ENCODE results near the gene NEO1.

Gene NEO1

GRCh38 chr15:73313861-73314260 lies 261.6 kb downstream of the NEO1 start:
- Histone ChIP-seq H3K27me3 (ENCODE audit: control insufficient read depth in 2 of 2, insufficient read depth in 2 of 2, low read length in 2 of 2) (no peaks in the 10 kb centered on the region), H3K4me3 (ENCODE audit: low read length in 2 of 2) (no peak overlapping the region), H3K36me3 (ENCODE audit: control insufficient read depth in 2 of 2, insufficient read depth in 2 of 2, low read length in 2 of 2) (peaks cover 2 to 4% of the 10 kb centered on the region in 2 donors), H3K9me3 (ENCODE audit: control insufficient read depth in 2 of 2, low read length in 2 of 2) (no peaks in the 10 kb centered on the region), H3K4me1 (ENCODE audit: control insufficient read depth in 2 of 2, insufficient read depth in 2 of 2, low read length in 2 of 2) (no peaks in the 10 kb centered on the region), H3K27ac (ENCODE audit: low read depth in 2 of 2, low read length in 2 of 2) (no peak overlapping the region), H3K9ac (ENCODE audit: low read depth in 1 of 2, low read length in 2 of 2) (no peak overlapping the region)

DNA sequence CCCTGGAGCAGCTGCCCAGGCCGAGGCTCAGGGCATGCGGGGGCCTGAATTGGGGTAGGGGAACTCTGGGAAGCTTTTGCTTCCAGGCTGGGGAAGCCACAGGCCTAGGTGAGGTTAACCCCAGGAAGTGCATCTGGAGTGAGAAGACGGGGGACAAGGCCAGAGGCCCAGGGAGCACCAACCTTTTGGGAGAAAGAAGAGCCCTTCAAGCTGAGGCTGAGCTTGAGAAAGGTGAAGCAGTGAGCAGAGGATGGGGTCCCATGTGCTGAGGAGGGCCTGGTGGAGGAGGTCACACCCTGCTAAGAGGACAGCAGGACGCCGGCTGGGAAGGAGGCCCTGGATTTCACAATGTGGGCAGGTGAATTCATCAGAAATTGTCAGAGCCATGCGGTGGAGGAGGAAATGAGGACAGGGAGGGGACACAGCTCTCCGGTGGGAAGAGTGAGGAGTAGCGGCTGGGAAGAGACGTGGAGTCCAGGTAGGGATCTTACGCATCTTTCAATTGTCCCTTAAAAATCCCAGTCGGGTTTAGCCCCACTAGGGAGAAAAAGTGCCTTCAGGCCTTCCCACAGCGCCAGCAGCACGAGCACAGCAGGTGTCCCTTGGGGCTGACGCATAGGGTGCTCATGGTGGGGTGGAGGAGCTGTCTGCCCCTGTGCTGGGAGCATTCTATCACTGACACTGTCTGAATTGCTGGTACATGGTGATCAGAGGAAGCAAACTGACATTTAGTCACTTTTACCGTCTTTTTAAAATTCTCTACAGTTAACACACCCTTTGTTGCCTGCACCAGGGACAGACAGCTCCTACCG lies 265.6 kb downstream of the NEO1 start:
- Histone ChIP-seq H3K27ac (ENCODE audit: low read depth in 2 of 2, low read length in 2 of 2) (no peak overlapping the region), H3K36me3 (ENCODE audit: control insufficient read depth in 2 of 2, insufficient read depth in 2 of 2, low read length in 2 of 2) (peaks cover 0 to 2% of the 10 kb centered on the region in 2 donors)

GRCh38 chr15:73318463-73319351 lies 266.4 kb downstream of the NEO1 start:
- no peaks in the 10 kb centered on the region for H3K4me1 ChIP-seq (ENCODE audit: control insufficient read depth in 2 of 2, insufficient read depth in 2 of 2, low read length in 2 of 2)
- H3K9ac ChIP-seq (ENCODE audit: low read depth in 1 of 2, low read length in 2 of 2), result no peak overlapping the region
- peaks cover 0 to 2% of the 10 kb centered on the region in 2 donors for H3K36me3 ChIP-seq (ENCODE audit: control insufficient read depth in 2 of 2, insufficient read depth in 2 of 2, low read length in 2 of 2)
- H3K9me3 ChIP-seq (ENCODE audit: control insufficient read depth in 2 of 2, low read length in 2 of 2), result no peaks in the 10 kb centered on the region
- peaks cover 0 to 6% of the 10 kb centered on the region in 2 donors for H3K27me3 ChIP-seq (ENCODE audit: control insufficient read depth in 2 of 2, insufficient read depth in 2 of 2, low read length in 2 of 2)
- H3K4me3 ChIP-seq (ENCODE audit: low read length in 2 of 2), result no peak overlapping the region
- H3K27ac ChIP-seq (ENCODE audit: low read depth in 2 of 2, low read length in 2 of 2), result no peak overlapping the region

More for the DNA sequence above, 265.6 kb downstream of the NEO1 start:
- Histone ChIP-seq H3K4me3 (ENCODE audit: low read length in 2 of 2) (no peak overlapping the region), H3K4me1 (ENCODE audit: control insufficient read depth in 2 of 2, insufficient read depth in 2 of 2, low read length in 2 of 2) (no peaks in the 10 kb centered on the region), H3K9me3 (ENCODE audit: control insufficient read depth in 2 of 2, low read length in 2 of 2) (no peaks in the 10 kb centered on the region), H3K27me3 (ENCODE audit: control insufficient read depth in 2 of 2, insufficient read depth in 2 of 2, low read length in 2 of 2) (peaks cover 0 to 6% of the 10 kb centered on the region in 2 donors), H3K9ac (ENCODE audit: low read depth in 1 of 2, low read length in 2 of 2) (no peak overlapping the region)

DNA sequence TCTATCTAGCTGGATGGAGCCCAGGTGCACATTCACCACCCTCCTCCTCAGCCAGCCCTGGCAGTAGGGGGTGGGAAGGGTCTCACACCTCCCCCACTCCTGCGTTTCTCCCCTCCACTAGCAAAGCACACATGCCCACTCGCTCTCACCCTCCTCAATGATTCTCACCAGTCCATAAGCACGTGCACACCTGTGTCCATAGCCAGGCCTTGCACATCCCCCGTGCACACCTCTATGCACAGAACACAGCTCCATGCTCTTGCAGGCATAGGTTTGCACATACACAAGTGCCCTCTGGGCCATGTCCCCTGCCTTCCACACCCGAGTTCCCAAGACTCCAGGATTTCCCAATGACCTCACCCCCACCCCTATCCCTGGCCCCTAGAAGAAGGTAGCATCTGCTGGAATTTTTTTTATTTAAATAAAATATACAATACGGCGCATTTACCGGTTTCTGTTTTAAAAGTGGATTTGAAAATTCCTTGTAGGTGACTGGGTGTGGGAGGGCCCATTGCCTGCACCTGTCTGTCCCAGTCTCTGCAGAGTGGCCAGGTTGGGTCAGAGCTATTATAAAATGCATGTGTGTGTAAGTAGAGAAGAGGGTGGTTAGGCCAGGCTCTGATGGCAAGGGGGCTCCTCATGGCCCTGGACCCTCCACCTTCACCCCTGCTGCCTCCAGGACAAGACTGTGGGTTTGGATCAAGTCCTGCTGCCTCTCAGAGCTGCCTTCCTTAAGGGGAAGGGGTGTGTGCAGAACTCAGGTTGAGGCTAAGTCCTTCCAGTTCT lies 267.4 kb downstream of the NEO1 start:
- Histone ChIP-seq H3K9ac (ENCODE audit: low read depth in 1 of 2, low read length in 2 of 2) (no peak overlapping the region), H3K36me3 (ENCODE audit: control insufficient read depth in 2 of 2, insufficient read depth in 2 of 2, low read length in 2 of 2) (no peaks in the 10 kb centered on the region), H3K4me3 (ENCODE audit: low read length in 2 of 2) (no peak overlapping the region), H3K27ac (ENCODE audit: low read depth in 2 of 2, low read length in 2 of 2) (no peak overlapping the region), H3K9me3 (ENCODE audit: control insufficient read depth in 2 of 2, low read length in 2 of 2) (no peaks in the 10 kb centered on the region), H3K4me1 (ENCODE audit: control insufficient read depth in 2 of 2, insufficient read depth in 2 of 2, low read length in 2 of 2) (no peaks in the 10 kb centered on the region), H3K27me3 (ENCODE audit: control insufficient read depth in 2 of 2, insufficient read depth in 2 of 2, low read length in 2 of 2) (peaks cover 0 to 6% of the 10 kb centered on the region in 2 donors)

DNA sequence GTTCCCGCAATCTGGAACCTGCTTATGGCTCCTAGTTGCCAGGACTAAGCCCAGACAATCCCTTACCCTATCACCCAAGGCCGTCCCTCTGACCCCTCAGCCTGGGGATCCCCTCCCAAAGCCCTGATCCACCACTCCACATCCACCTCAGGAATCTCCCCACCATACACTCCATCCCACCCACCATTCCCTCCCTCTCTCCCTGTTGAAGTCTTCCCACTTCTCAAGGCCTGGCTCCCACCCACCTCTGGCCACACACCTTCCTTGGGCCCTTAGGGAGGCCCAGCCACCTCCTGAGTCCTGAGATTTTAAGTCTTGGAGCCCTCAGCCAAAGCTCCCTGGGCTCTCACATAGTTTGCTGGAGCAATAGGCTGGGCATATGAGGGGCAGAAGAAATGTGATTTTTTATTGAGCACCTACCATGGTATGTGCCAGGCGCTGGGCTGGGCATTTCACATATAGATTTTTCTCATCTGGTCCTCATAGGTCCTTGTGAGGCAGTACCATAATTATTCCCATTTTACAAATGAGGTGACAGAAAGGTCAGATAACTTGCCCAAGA lies 268.4 kb downstream of the NEO1 start:
- Histone ChIP-seq H3K27me3 (ENCODE audit: control insufficient read depth in 2 of 2, insufficient read depth in 2 of 2, low read length in 2 of 2) (peaks cover 0 to 6% of the 10 kb centered on the region in 2 donors), H3K27ac (ENCODE audit: low read depth in 2 of 2, low read length in 2 of 2) (no peak overlapping the region), H3K36me3 (ENCODE audit: control insufficient read depth in 2 of 2, insufficient read depth in 2 of 2, low read length in 2 of 2) (no peaks in the 10 kb centered on the region), H3K9ac (ENCODE audit: low read depth in 1 of 2, low read length in 2 of 2) (no peak overlapping the region), H3K9me3 (ENCODE audit: control insufficient read depth in 2 of 2, low read length in 2 of 2) (no peaks in the 10 kb centered on the region), H3K4me3 (ENCODE audit: low read length in 2 of 2) (no peak overlapping the region), H3K4me1 (ENCODE audit: control insufficient read depth in 2 of 2, insufficient read depth in 2 of 2, low read length in 2 of 2) (no peaks in the 10 kb centered on the region)

DNA sequence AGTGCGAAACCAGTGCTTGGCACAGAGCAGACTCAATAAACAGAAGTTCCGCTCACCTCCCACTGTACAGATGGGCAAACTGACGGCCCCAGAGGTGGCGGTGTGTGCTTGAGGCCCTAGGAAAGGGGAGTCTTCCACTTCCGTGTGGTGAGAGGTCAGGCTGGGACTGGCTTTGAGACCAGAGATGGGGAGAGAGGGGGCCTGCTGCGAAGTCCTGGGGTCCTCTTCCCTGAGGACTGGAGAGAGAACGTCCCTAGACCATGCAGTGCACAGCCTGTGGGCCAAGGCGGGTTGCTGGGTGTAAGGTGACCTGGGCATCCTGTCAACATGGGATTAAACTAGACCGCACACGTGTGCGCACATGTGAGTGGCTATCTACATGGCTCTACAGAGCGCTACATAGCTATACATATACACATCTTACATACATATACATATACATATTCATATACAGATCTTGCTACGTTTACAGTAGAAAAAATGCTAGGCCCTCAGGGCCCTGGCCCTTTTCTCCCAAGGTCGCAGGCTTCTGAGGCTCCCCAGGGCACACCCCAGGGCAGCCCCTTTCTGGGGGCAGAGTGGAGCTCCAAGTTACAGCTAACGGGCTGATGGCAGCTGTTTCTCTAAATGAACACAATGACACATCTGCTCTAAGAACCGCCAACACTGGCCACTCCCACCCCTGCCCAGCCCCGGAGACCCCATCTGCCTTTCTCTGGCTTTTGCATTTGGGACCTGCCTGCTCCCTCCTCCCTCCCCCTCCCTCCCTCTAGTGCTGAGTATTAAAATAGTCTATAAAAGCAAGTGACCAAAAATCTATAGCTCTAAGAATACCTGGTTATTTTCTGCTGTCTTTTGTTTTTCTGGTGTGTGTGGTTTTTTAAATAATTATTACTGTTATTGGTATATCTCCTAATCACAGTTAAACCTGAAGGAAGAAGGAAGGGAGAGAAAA lies 269.5 kb downstream of the NEO1 start:
- Histone ChIP-seq H3K9ac (ENCODE audit: low read depth in 1 of 2, low read length in 2 of 2) (no peak overlapping the region), H3K9me3 (ENCODE audit: control insufficient read depth in 2 of 2, low read length in 2 of 2) (no peaks in the 10 kb centered on the region), H3K27me3 (ENCODE audit: control insufficient read depth in 2 of 2, insufficient read depth in 2 of 2, low read length in 2 of 2) (peaks cover 0 to 6% of the 10 kb centered on the region in 2 donors), H3K36me3 (ENCODE audit: control insufficient read depth in 2 of 2, insufficient read depth in 2 of 2, low read length in 2 of 2) (no peaks in the 10 kb centered on the region), H3K4me1 (ENCODE audit: control insufficient read depth in 2 of 2, insufficient read depth in 2 of 2, low read length in 2 of 2) (no peaks in the 10 kb centered on the region), H3K4me3 (ENCODE audit: low read length in 2 of 2) (no peak overlapping the region), H3K27ac (ENCODE audit: low read depth in 2 of 2, low read length in 2 of 2) (no peak overlapping the region)

- H3K9ac ChIP-seq (ENCODE audit: low read depth in 1 of 2, low read length in 2 of 2), result no peak overlapping the region
- peaks cover 0 to 6% of the 10 kb centered on the region in 2 donors for H3K27me3 ChIP-seq (ENCODE audit: control insufficient read depth in 2 of 2, insufficient read depth in 2 of 2, low read length in 2 of 2)
- H3K4me1 ChIP-seq (ENCODE audit: control insufficient read depth in 2 of 2, insufficient read depth in 2 of 2, low read length in 2 of 2), result no peaks in the 10 kb centered on the region
- no peaks in the 10 kb centered on the region for H3K9me3 ChIP-seq (ENCODE audit: control insufficient read depth in 2 of 2, low read length in 2 of 2)
- H3K4me3 ChIP-seq (ENCODE audit: low read length in 2 of 2), result no peak overlapping the region
- no peak overlapping the region for H3K27ac ChIP-seq (ENCODE audit: low read depth in 2 of 2, low read length in 2 of 2)
- no peaks in the 10 kb centered on the region for H3K36me3 ChIP-seq (ENCODE audit: control insufficient read depth in 2 of 2, insufficient read depth in 2 of 2, low read length in 2 of 2)
Observed at GRCh38 chr15:73322665-73323373, 270.6 kb downstream of the NEO1 start.

- no peak overlapping the region for H3K27ac ChIP-seq (ENCODE audit: low read depth in 2 of 2, low read length in 2 of 2)
- peaks cover 0 to 6% of the 10 kb centered on the region in 2 donors for H3K27me3 ChIP-seq (ENCODE audit: control insufficient read depth in 2 of 2, insufficient read depth in 2 of 2, low read length in 2 of 2)
- no peaks in the 10 kb centered on the region for H3K4me1 ChIP-seq (ENCODE audit: control insufficient read depth in 2 of 2, insufficient read depth in 2 of 2, low read length in 2 of 2)
- H3K9ac ChIP-seq (ENCODE audit: low read depth in 1 of 2, low read length in 2 of 2), result no peak overlapping the region
- no peak overlapping the region for H3K4me3 ChIP-seq (ENCODE audit: low read length in 2 of 2)
- no peaks in the 10 kb centered on the region for H3K9me3 ChIP-seq (ENCODE audit: control insufficient read depth in 2 of 2, low read length in 2 of 2)
- no peaks in the 10 kb centered on the region for H3K36me3 ChIP-seq (ENCODE audit: control insufficient read depth in 2 of 2, insufficient read depth in 2 of 2, low read length in 2 of 2)
Observed at GRCh38 chr15:73323374-73323955, 271.2 kb downstream of the NEO1 start.
